Vagina (tissue), 2 donors: ENCODE results near the gene LHFPL3.

ENCODE experiments used
- POLR2A ChIP-seq, 2 donors: fragments of 450-650 bp; IDR thresholded peaks; one replicate each; pipeline ENCODE4 v1.6.1; 2017; ENCODE audit warnings: antibody characterized with exemption in 2 of 2, mild to moderate bottlenecking in 2 of 2, moderate library complexity in 2 of 2
- TF ChIP-seq, protein P1 (sequence below), 3 experiments: fragments of 450-650 bp in 2 of 3; fragments of 200-600 bp in 1 of 3; sonication (generic) in 1 of 3; IDR thresholded peaks; one replicate each; pipeline ENCODE4 v1.5.1; 2017 to 2019; ENCODE audit warnings: antibody characterized with exemption in 3 of 3, mild to moderate bottlenecking in 2 of 3, moderate library complexity in 2 of 3

DNA sequence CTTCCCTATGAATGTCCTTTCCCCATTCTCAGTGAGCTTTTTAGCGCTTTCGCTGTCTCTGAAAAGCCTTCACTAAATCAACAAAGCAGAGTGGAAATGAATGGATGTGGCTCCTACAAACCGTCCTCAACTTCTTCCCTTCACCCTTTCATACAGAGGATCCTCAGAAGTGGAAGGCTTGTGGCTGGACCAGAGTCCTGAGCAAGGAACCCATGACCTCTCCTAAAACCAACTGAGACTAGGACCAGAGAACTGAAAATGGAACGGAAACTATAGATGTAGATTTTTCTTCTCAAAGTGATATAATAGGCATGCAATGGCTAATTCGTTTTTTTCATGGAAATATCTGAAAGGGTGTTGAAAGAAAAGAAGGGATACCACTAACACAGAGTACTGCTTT lies 122.5 kb downstream of the LHFPL3 start:
- TF ChIP-seq, protein P1, sequence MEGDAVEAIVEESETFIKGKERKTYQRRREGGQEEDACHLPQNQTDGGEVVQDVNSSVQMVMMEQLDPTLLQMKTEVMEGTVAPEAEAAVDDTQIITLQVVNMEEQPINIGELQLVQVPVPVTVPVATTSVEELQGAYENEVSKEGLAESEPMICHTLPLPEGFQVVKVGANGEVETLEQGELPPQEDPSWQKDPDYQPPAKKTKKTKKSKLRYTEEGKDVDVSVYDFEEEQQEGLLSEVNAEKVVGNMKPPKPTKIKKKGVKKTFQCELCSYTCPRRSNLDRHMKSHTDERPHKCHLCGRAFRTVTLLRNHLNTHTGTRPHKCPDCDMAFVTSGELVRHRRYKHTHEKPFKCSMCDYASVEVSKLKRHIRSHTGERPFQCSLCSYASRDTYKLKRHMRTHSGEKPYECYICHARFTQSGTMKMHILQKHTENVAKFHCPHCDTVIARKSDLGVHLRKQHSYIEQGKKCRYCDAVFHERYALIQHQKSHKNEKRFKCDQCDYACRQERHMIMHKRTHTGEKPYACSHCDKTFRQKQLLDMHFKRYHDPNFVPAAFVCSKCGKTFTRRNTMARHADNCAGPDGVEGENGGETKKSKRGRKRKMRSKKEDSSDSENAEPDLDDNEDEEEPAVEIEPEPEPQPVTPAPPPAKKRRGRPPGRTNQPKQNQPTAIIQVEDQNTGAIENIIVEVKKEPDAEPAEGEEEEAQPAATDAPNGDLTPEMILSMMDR (IDR thresholded peaks at IDR 0.05): no peak
- no peak for TF ChIP-seq POLR2A (IDR thresholded peaks at IDR 0.05)
